Brain microvascular endothelial cell (primary cell): ENCODE results near the gene BACH2.
A peak's percentile ranks its signal among the peaks of the same experiment; 100 is the strongest.
"Not testable (repeated sequence)": the region's sequence is repeated elsewhere in the genome, so short reads cannot be mapped to it uniquely, and the experiment has no call there.

Experiments used
- DNase-seq: peaks from one replicate; pipeline ENCODE4 v3.0.0-alpha.2; 2020
- H3K27ac ChIP-seq: fragments of 250-450 bp; sonication (Bioruptor Pico); 2 replicates; pipeline ENCODE4 v1.5.1; 2020; ENCODE audit warnings: mild to moderate bottlenecking, moderate library complexity
- H3K27me3 ChIP-seq: fragments of 250-450 bp; sonication (Bioruptor Pico); replicated peaks from 2 replicates; pipeline ENCODE4 v1.5.1; 2020; ENCODE audit warnings: mild to moderate bottlenecking
- H3K36me3 ChIP-seq: fragments of 250-450 bp; sonication (Bioruptor Pico); replicated peaks from 2 replicates; pipeline ENCODE4 v1.5.1; 2020; ENCODE audit warnings: mild to moderate bottlenecking
- H3K4me3 ChIP-seq: 2 replicates; pipeline ENCODE4 v1.5.1; 2011; ENCODE audit warnings: low read depth, mild to moderate bottlenecking, control low read depth, low read length, moderate library complexity
- in situ Hi-C: cut with HindIII; loops from 2 replicates; pipeline ENCODE4 v1.10.0; 2017; ENCODE audit warnings: low sequenced_read_pairs, low pct_ligation_motif_present
- TF ChIP-seq, protein P1 (sequence below): IDR thresholded peaks from 2 replicates; pipeline ENCODE4 v1.5.1; 2011; ENCODE audit warnings: low read depth, mild to moderate bottlenecking, moderate library complexity, low read length, control low read depth, inconsistent platforms; ENCODE audit errors: missing control alignments

The BACH2 gene

DNA sequence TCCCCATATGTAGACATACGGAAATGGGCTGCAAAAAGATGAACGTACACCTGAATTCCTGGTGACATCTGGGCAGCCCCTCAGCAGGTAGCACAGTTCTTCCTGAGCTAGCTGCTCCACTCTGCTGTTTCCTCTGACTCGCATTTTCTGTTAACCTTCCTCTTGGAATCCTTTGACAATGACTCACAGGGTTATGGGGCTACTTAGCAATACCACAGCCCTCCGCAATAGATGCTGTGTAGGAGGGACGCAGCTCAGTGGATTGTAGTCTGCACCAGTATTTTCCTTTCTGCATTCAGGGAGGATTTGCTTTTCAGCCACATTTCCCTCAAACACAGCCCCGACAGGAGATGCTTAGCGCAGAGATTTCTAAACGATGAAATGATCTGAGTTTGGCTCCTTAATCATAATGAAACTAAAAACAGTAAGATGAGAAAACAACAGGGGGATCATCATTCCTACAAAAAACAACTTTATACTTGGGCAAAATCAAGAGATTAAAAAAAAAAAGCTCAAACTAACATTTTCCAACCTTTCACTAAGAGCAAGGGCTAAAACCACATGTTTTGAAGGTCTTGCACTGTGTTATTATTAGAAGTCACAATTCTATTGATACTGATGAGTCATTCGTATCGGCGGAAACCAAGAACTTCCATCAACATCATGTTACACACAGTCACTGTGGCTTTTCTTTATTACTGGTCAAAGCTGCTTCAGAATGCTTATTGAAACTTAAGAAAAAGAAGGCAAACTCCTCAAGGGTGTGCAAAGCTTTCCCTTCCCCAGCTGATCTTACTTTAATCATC lies 12.2 kb downstream of the BACH2 start:
- H3K27ac ChIP-seq, result peak overlapping the region; percentile 68
- peak; percentile 91 for DNase-seq
- no peaks in the 10 kb centered on the region for H3K27me3 ChIP-seq
- TF ChIP-seq, protein P1, sequence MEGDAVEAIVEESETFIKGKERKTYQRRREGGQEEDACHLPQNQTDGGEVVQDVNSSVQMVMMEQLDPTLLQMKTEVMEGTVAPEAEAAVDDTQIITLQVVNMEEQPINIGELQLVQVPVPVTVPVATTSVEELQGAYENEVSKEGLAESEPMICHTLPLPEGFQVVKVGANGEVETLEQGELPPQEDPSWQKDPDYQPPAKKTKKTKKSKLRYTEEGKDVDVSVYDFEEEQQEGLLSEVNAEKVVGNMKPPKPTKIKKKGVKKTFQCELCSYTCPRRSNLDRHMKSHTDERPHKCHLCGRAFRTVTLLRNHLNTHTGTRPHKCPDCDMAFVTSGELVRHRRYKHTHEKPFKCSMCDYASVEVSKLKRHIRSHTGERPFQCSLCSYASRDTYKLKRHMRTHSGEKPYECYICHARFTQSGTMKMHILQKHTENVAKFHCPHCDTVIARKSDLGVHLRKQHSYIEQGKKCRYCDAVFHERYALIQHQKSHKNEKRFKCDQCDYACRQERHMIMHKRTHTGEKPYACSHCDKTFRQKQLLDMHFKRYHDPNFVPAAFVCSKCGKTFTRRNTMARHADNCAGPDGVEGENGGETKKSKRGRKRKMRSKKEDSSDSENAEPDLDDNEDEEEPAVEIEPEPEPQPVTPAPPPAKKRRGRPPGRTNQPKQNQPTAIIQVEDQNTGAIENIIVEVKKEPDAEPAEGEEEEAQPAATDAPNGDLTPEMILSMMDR, result peak; percentile 43
- no peaks in the 10 kb centered on the region for H3K36me3 ChIP-seq
- peak overlapping the region; percentile 26 for H3K4me3 ChIP-seq
- in situ Hi-C loops, result loop anchor here (25.0 kb wide), 1 partner anchor 203 kb away; no protein-coding TSS in a partner anchor

DNA sequence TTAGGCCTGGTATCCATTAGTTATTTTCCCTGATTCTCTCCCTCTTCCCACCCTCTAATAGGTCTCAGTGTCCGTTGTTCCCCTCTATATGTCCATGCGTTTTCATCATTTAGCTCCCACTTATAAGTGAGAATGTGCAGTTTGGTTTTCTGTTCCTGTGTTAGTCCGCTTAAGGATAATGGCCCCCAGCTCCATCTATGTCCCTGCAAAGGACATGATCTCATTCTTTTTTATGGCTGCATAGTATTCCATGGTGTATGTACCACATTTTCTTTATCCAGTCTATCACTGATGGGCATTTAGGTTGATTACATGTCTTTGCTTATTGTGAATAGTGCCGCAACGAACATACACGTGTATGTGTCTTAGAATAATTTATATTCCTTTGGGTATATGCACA lies 14.4 kb downstream of the BACH2 start:
- not testable (repeated sequence) for DNase-seq, H3K36me3 ChIP-seq, H3K4me3 ChIP-seq, H3K27ac ChIP-seq, H3K27me3 ChIP-seq
- in situ Hi-C loops, result loop anchor here (25.0 kb wide), 1 partner anchor 205 kb away; no protein-coding TSS in a partner anchor

DNA sequence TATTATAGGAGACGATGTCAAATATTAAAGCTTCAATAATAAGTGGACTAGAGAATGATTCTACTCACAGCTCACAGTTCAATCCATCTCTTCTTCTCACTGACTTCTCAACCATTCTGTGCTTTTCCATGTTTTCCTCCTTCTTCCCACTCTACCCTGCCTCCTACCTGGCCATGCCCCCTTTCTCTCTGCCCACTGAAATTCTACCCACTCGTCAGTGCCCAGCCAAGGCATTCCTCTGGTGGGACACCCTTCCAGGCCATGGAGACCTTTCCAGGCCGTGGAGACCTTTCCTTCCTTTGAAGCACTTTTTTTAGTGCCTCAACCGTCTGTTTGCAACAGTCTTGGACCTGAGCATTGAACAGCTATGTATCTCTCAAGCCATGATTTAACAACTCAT lies 18.5 kb downstream of the BACH2 start:
- no peak for DNase-seq
- no peaks in the 10 kb centered on the region for H3K36me3 ChIP-seq
- TF ChIP-seq, protein P1, result no peak
- no peaks in the 10 kb centered on the region for H3K27me3 ChIP-seq
- no peak overlapping the region for H3K27ac ChIP-seq
- H3K4me3 ChIP-seq, result no peak overlapping the region
- in situ Hi-C loops, result loop anchor here (25.0 kb wide), 1 partner anchor 209 kb away; no protein-coding TSS in a partner anchor

DNA sequence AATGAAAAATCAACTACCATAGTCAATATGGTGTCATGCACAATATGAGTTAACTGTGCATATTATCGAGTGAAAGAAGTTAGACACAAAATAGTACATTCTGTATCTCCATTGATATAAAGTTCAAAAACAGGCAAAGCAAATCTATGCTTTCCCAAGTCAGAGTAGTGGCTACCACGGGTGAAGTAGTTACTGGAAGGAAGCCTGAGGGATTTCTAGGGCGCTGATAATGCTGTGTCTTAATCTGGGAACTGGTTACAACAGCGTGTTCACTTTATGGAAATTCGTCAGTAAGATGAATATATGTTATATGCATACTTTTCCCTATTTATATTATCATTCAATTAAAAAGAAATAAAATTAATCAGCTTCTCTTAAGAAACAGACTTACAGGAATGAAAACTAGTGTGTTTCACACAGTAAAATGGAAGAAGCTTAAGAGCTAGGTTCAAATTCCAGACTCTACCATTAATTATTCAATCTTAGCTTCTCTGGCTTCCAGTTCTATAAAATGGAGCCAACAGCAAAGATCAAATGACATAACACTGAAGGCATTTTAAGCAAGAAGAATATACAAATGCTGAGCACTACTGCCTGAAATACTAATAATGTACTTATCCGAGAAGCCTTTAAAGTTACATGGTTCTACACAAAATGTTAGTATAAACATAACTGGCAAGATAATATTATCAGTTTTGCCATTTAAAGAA lies 19.2 kb downstream of the BACH2 start:
- no peak for DNase-seq
- in situ Hi-C loops, result loop anchor here (25.0 kb wide), 1 partner anchor 210 kb away; no protein-coding TSS in a partner anchor
- Histone ChIP-seq H3K36me3 (no peaks in the 10 kb centered on the region), H3K27ac (no peak overlapping the region), H3K27me3 (no peaks in the 10 kb centered on the region), H3K4me3 (no peak overlapping the region)
- TF ChIP-seq, protein P1, result no peak

DNA sequence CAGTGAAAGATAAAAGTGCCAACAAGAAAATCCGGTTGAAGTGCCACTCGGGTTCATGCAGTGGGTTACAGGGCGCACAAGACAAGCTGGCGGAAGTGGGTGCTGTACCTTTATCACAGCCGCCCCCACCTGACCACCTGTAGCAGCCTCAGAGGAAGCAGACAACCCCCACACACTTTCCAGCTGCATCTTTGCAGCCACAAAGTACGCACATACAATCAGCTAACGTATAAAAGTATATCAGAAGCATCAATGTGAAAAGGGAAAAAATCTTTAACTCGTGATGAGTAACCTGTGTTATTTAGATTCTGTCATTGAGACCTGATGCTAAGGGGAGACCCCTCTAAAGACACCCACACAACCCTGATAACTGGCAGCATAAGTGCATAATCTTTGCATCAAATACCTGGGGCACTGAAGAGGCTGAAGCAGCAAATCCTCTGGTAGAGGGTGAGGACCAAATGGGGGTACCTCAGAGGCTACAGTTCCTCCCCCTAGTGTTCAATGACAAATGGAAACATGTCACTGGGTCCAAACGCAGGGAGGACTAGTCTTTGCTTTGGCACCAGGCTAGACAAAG lies 22.1 kb downstream of the BACH2 start:
- Histone ChIP-seq H3K27ac (no peak overlapping the region), H3K27me3 (no peaks in the 10 kb centered on the region), H3K4me3 (no peak overlapping the region), H3K36me3 (no peaks in the 10 kb centered on the region)
- TF ChIP-seq, protein P1, result peak; percentile 26
- in situ Hi-C loops, result loop anchor here (25.0 kb wide), 1 partner anchor 213 kb away; no protein-coding TSS in a partner anchor
- no peak for DNase-seq

DNA sequence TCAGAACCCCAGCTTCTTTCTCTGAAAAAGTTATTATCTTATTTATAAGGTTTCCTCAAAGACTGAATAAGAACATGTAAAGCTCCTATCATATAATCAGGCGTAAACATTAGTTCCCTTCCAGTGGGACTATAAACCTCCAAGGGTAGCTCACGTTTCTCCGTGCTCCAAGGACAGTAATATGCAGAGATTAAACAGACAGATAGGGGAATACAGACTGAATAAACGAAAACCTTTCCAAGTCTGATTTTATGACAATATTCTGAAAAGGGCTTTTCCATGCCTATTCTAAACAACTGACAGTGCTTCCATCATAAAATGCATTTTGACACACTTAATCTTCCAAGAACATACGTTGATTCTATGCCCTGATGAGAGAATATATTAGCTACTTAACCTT lies 22.8 kb downstream of the BACH2 start:
- no peaks in the 10 kb centered on the region for H3K36me3 ChIP-seq
- no peak overlapping the region for H3K27ac ChIP-seq
- no peaks in the 10 kb centered on the region for H3K27me3 ChIP-seq
- DNase-seq, result no peak
- TF ChIP-seq, protein P1, result no peak
- in situ Hi-C loops, result no loop called here
- no peak overlapping the region for H3K4me3 ChIP-seq
